ENCODE results near the gene NTRK3.
"Not testable (repeated sequence)": the region's sequence is repeated elsewhere in the genome, so short reads cannot be mapped to it uniquely, and the experiment has no call there.

The NTRK3 gene

GRCh38 chr15:87846746-87847145 lies 409.8 kb downstream of the NTRK3 start:
- H3K27ac ChIP-seq (ENCODE audit: poor library complexity, severe bottlenecking) = no peak overlapping the region
- H3K9me3 ChIP-seq (ENCODE audit: severe bottlenecking) = no peaks in the 10 kb centered on the region
- no peaks in the 10 kb centered on the region for H3K27me3 ChIP-seq (ENCODE audit: insufficient read depth, poor library complexity, severe bottlenecking)
- no peaks in the 10 kb centered on the region for H3K4me1 ChIP-seq (ENCODE audit: insufficient read depth, poor library complexity, severe bottlenecking)
- no peak for ATAC-seq (ENCODE audit: low read depth)
- H3K36me3 ChIP-seq (ENCODE audit: low read depth) = no peaks in the 10 kb centered on the region
- H3K4me3 ChIP-seq (ENCODE audit: severe bottlenecking) = no peak overlapping the region
- DNase-seq (ENCODE audit: low spot score) = no peak
- TF ChIP-seq CTCF (IDR thresholded peaks at IDR 0.05; ENCODE audit: poor library complexity, severe bottlenecking) = no peak

- H3K36me3 ChIP-seq (ENCODE audit: low read depth) = no peaks in the 10 kb centered on the region
- H3K27me3 ChIP-seq (ENCODE audit: insufficient read depth, poor library complexity, severe bottlenecking) = no peaks in the 10 kb centered on the region
- DNase-seq (ENCODE audit: low spot score) (no peak), ATAC-seq (ENCODE audit: low read depth) (no peak)
- H3K9me3 ChIP-seq (ENCODE audit: severe bottlenecking) = no peaks in the 10 kb centered on the region
- H3K4me3 ChIP-seq (ENCODE audit: severe bottlenecking) = no peak overlapping the region
- no peak overlapping the region for H3K27ac ChIP-seq (ENCODE audit: poor library complexity, severe bottlenecking)
- no peak for TF ChIP-seq CTCF (IDR thresholded peaks at IDR 0.05; ENCODE audit: poor library complexity, severe bottlenecking)
- H3K4me1 ChIP-seq (ENCODE audit: insufficient read depth, poor library complexity, severe bottlenecking) = no peaks in the 10 kb centered on the region
Observed at GRCh38 chr15:87843312-87843711, 413.2 kb downstream of the NTRK3 start.

- ATAC-seq (ENCODE audit: low read depth) (no peak), DNase-seq (ENCODE audit: low spot score) (no peak)
- no peak for TF ChIP-seq CTCF (IDR thresholded peaks at IDR 0.05; ENCODE audit: poor library complexity, severe bottlenecking)
Observed at GRCh38 chr15:87841426-87841998, 415.0 kb downstream of the NTRK3 start.

GRCh38 chr15:87835830-87836229 lies 420.7 kb downstream of the NTRK3 start:
- H3K36me3 ChIP-seq (ENCODE audit: low read depth); H3K9me3 ChIP-seq (ENCODE audit: severe bottlenecking); H3K4me3 ChIP-seq (ENCODE audit: severe bottlenecking); DNase-seq (ENCODE audit: low spot score); ATAC-seq (ENCODE audit: low read depth); H3K4me1 ChIP-seq (ENCODE audit: insufficient read depth, poor library complexity, severe bottlenecking); H3K27me3 ChIP-seq (ENCODE audit: insufficient read depth, poor library complexity, severe bottlenecking); H3K27ac ChIP-seq (ENCODE audit: poor library complexity, severe bottlenecking): not testable (repeated sequence)

More at GRCh38 chr15:87841426-87841998, 415.0 kb downstream of the NTRK3 start:
- Histone ChIP-seq H3K27me3 (ENCODE audit: insufficient read depth, poor library complexity, severe bottlenecking) (no peaks in the 10 kb centered on the region), H3K4me1 (ENCODE audit: insufficient read depth, poor library complexity, severe bottlenecking) (no peaks in the 10 kb centered on the region), H3K4me3 (ENCODE audit: severe bottlenecking) (no peak overlapping the region), H3K36me3 (ENCODE audit: low read depth) (no peaks in the 10 kb centered on the region), H3K9me3 (ENCODE audit: severe bottlenecking) (no peaks in the 10 kb centered on the region), H3K27ac (ENCODE audit: poor library complexity, severe bottlenecking) (no peak overlapping the region)

GRCh38 chr15:87833333-87833732 lies 423.2 kb downstream of the NTRK3 start:
- H3K4me1 ChIP-seq (ENCODE audit: insufficient read depth, poor library complexity, severe bottlenecking); H3K36me3 ChIP-seq (ENCODE audit: low read depth); H3K27ac ChIP-seq (ENCODE audit: poor library complexity, severe bottlenecking); ATAC-seq (ENCODE audit: low read depth); H3K4me3 ChIP-seq (ENCODE audit: severe bottlenecking); H3K9me3 ChIP-seq (ENCODE audit: severe bottlenecking); DNase-seq (ENCODE audit: low spot score); H3K27me3 ChIP-seq (ENCODE audit: insufficient read depth, poor library complexity, severe bottlenecking): not testable (repeated sequence)

- no peak overlapping the region for H3K4me3 ChIP-seq (ENCODE audit: severe bottlenecking)
- no peak for ATAC-seq (ENCODE audit: low read depth)
- H3K27ac ChIP-seq (ENCODE audit: poor library complexity, severe bottlenecking) = no peak overlapping the region
- H3K27me3 ChIP-seq (ENCODE audit: insufficient read depth, poor library complexity, severe bottlenecking) = no peaks in the 10 kb centered on the region
- TF ChIP-seq CTCF (IDR thresholded peaks at IDR 0.05; ENCODE audit: poor library complexity, severe bottlenecking) = no peak
- DNase-seq (ENCODE audit: low spot score) = no peak
- no peaks in the 10 kb centered on the region for H3K4me1 ChIP-seq (ENCODE audit: insufficient read depth, poor library complexity, severe bottlenecking)
- H3K36me3 ChIP-seq (ENCODE audit: low read depth) = no peaks in the 10 kb centered on the region
- no peaks in the 10 kb centered on the region for H3K9me3 ChIP-seq (ENCODE audit: severe bottlenecking)
Observed at GRCh38 chr15:87829332-87830050, 427.0 kb downstream of the NTRK3 start.

All from RWPE2 (cell line).